ENCODE measurements around the gene WDR49.

The WDR49 gene

GRCh38 chr3:167611718-167612117, 42.0 kb downstream of the WDR49 start:
- no peak for DNase-seq

GRCh38 chr3:167609156-167609555, 44.6 kb downstream of the WDR49 start:
- no peak for DNase-seq

GRCh38 chr3:167606836-167607235, 46.9 kb downstream of the WDR49 start:
- no peak for DNase-seq

- DNase-seq: no peak
These were observed 47.9 kb downstream of the WDR49 start for GRCh38 chr3:167605871-167606270.

- DNase-seq: no peak
These were observed 51.7 kb downstream of the WDR49 start for GRCh38 chr3:167602041-167602440.

GRCh38 chr3:167587651-167588050, 66.1 kb downstream of the WDR49 start:
- no peak for DNase-seq

GRCh38 chr3:167575000-167575600, 78.6 kb downstream of the WDR49 start:
- DNase-seq: peak; percentile 10

GRCh38 chr3:167572991-167573390, 80.8 kb downstream of the WDR49 start:
- DNase-seq: no peak

GRCh38 chr3:167568634-167569033, 85.1 kb downstream of the WDR49 start:
- no peak for DNase-seq

- no peak for DNase-seq
These were observed 88.3 kb downstream of the WDR49 start for GRCh38 chr3:167565489-167565888.

GRCh38 chr3:167564612-167565011, 89.1 kb downstream of the WDR49 start:
- DNase-seq: no peak

- no peak for DNase-seq
These were observed 93.8 kb downstream of the WDR49 start for GRCh38 chr3:167559924-167560323.

- no peak for DNase-seq
These were observed 98.8 kb downstream of the WDR49 start for GRCh38 chr3:167554898-167555297.

GRCh38 chr3:167538081-167538480, 115.7 kb downstream of the WDR49 start:
- no peak for DNase-seq

- no peak for DNase-seq
These were observed 132.8 kb downstream of the WDR49 start for GRCh38 chr3:167521006-167521355.

GRCh38 chr3:167520266-167521005, 133.3 kb downstream of the WDR49 start:
- DNase-seq: no peak

GRCh38 chr3:167507954-167508353, 145.8 kb downstream of the WDR49 start:
- no peak for DNase-seq

- DNase-seq: no peak
These were observed 151.3 kb downstream of the WDR49 start for GRCh38 chr3:167502401-167502800.

- no peak for DNase-seq
These were observed 151.8 kb downstream of the WDR49 start for GRCh38 chr3:167501941-167502340.

- DNase-seq: no peak
These were observed 155.8 kb downstream of the WDR49 start for GRCh38 chr3:167497903-167498302.

GRCh38 chr3:167493244-167493643, 160.5 kb downstream of the WDR49 start:
- no peak for DNase-seq

- DNase-seq: no peak
These were observed 162.1 kb downstream of the WDR49 start for GRCh38 chr3:167491621-167492020.

GRCh38 chr3:167489571-167489970, 164.2 kb downstream of the WDR49 start:
- DNase-seq: no peak

- DNase-seq: no peak
These were observed 166.2 kb downstream of the WDR49 start for GRCh38 chr3:167487556-167487955.

- DNase-seq: no peak
These were observed 169.2 kb downstream of the WDR49 start for GRCh38 chr3:167484551-167484950.

All from DMS 273 treated with DMSO at 0.1 percent for 48 hours (cell line).